ENCODE results near the gene GRIFIN.

Gene GRIFIN

GRCh38 chr7:2478800-2479199, 2.6 kb upstream of the GRIFIN start:
- DNase-seq (ENCODE audit: low read depth) = no peak
- no peak for TF ChIP-seq CTCF (IDR thresholded peaks at IDR 0.05; ENCODE audit: control insufficient read depth, extremely low read depth, insufficient read depth)
- no peak overlapping the region for H3K4me3 ChIP-seq (ENCODE audit: low read depth, low read length)

- H3K4me3 ChIP-seq (ENCODE audit: low read depth, low read length) = no peak overlapping the region
- no peak for TF ChIP-seq CTCF (IDR thresholded peaks at IDR 0.05; ENCODE audit: control insufficient read depth, extremely low read depth, insufficient read depth)
- peak; percentile 76 for DNase-seq (ENCODE audit: low read depth)
These were observed 2.2 kb upstream of the GRIFIN start for GRCh38 chr7:2478399-2478785.

GRCh38 chr7:2477447-2478398, 1.5 kb upstream of the GRIFIN start:
- peak; percentile 84 for TF ChIP-seq CTCF (IDR thresholded peaks at IDR 0.05; ENCODE audit: control insufficient read depth, extremely low read depth, insufficient read depth)
- no peak overlapping the region for H3K4me3 ChIP-seq (ENCODE audit: low read depth, low read length)
- no peak for DNase-seq (ENCODE audit: low read depth)

GRCh38 chr7:2476776-2477446, 713 bp upstream of the GRIFIN start:
- no peak for TF ChIP-seq CTCF (IDR thresholded peaks at IDR 0.05; ENCODE audit: control insufficient read depth, extremely low read depth, insufficient read depth)
- no peak for DNase-seq (ENCODE audit: low read depth)
- no peak overlapping the region for H3K4me3 ChIP-seq (ENCODE audit: low read depth, low read length)

- DNase-seq (ENCODE audit: low read depth) = no peak
- no peak overlapping the region for H3K4me3 ChIP-seq (ENCODE audit: low read depth, low read length)
- TF ChIP-seq CTCF (IDR thresholded peaks at IDR 0.05; ENCODE audit: control insufficient read depth, extremely low read depth, insufficient read depth) = no peak
These were observed 551 bp downstream of the GRIFIN start for GRCh38 chr7:2475678-2476015.

- DNase-seq (ENCODE audit: low read depth) = no peak
- no peak for TF ChIP-seq CTCF (IDR thresholded peaks at IDR 0.05; ENCODE audit: control insufficient read depth, extremely low read depth, insufficient read depth)
- no peak overlapping the region for H3K4me3 ChIP-seq (ENCODE audit: low read depth, low read length)
These were observed 1.2 kb downstream of the GRIFIN start for GRCh38 chr7:2474813-2475677.

Measured in LNCaP clone FGC (cell line).